GM20431 (cell line): ENCODE results near the gene WFDC12.

ENCODE experiments used
- in situ Hi-C: fragments of 300-500 bp; cut with MseI, MboI; formaldehyde crosslinking; loops from one replicate; pipeline ENCODE4 v1.15.0; 2020; ENCODE audit warnings: low sequenced_read_pairs; ENCODE audit not compliant: unreplicated experiment

Gene WFDC12

DNA sequence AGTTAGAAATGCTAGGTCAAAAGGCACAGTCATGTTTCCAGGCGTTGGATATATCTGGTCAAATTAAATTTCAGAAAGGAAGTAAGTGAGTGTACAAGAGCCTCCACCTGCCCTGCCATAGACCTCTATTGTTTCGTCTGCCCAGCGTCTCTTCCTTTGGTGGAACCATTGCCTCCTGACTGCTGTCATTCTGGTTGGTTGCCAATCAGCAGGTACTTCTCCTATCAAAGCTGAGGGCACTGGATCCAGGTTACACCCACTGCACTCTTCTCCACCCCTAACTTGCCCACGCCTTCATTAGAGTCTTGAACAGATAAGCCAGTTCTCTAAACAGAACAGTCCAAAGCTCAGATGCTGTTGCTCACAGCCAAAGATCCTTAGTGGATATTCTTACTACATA, 6.7 kb downstream of the WFDC12 start:
- in situ Hi-C loops = loop anchor here (25.0 kb wide), 1 partner anchor 170 kb away; no protein-coding TSS in a partner anchor

DNA sequence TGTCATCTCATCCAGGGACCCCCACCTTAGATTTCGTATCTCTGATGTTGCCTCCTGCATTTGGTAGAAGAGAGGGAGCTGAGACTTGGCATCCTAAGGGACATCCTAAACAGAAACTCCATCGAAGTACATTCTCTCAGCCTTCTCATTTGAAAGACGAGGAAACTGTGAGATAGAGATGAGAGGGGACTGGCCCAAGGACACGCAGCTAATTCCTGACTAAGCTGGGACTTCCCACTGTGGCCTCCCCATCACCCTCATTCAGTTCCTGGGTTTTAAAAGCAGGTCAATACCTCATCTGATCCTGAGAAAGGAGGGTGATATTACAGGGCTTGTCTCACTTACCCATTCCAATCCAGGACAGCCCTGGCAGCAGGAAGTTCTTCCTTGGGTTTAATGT, 8.4 kb downstream of the WFDC12 start:
- in situ Hi-C loops = loop anchor here (25.0 kb wide), 1 partner anchor 171 kb away; no protein-coding TSS in a partner anchor

DNA sequence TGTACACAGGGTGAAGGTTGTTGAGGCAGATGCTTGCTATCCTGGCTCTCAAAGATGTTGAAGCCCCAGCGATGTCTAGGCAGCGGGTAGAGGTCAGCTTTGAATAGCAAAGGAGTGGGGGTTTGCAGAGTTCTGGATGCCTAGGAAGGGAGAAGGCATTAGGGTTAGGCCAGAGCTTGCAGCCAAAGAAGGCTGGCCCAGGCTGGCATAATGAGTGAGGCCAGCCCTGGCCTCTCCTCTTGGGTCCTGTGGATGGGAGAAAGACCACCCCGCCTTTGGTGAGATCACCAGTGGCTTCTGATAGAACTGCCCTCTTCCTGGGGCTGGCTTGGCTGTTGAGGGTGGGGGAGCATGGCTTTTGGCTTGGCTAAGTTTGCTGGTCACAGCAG, 8.9 kb downstream of the WFDC12 start:
- in situ Hi-C loops = loop anchor here (25.0 kb wide), 1 partner anchor 172 kb away; no protein-coding TSS in a partner anchor

GRCh38 chr20:45114465-45115385, 9.5 kb downstream of the WFDC12 start, which contains the start of gene WFDC5:
Gene WFDC5, minus strand, starts transcription at chr20:45115174. Its CDS starts 91 bp downstream, at chr20:45115083.
- in situ Hi-C loops = loop anchor here (25.0 kb wide), 1 partner anchor 173 kb away; no protein-coding TSS in a partner anchor

- in situ Hi-C loops = loop anchor here (25.0 kb wide), 1 partner anchor 173 kb away; no protein-coding TSS in a partner anchor
These were observed 10.4 kb downstream of the WFDC12 start for GRCh38 chr20:45113865-45114264.

- in situ Hi-C loops = loop anchor here (25.0 kb wide), 1 partner anchor 175 kb away; no protein-coding TSS in a partner anchor
These were observed 11.5 kb downstream of the WFDC12 start for GRCh38 chr20:45112754-45113153.

DNA sequence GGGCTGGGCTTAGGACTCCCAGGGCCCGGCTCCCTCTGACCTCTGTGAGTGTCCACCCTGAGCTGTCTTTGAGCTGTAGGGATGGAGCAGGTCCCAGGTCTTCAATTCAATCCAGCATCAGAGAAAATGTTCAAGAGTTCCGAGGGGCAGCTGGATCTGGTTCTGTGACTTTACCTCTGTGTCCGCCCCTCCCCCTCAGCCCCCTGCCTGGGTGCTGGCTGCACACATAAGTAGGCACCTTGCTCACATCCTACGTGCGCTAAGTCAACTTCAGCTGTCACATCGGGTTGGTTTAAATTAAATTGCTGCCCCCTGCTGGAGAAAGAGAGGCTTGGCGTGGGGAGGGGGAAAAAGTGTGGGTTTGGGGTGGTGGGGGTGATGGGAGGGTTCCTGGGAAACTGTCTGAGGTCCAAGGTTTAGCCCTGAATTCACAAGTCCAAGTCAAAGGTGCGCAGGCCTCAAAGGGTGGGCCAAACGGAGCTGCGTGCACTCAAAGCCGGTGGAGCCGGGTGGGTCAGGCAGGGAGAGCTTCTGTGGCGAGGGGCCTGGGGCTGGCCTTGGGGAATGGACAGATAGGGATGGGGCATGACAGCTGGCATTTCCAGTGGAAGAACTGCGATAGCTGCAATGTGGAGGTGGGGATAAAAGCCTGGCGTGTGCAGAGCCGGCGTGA, 12.3 kb downstream of the WFDC12 start:
- in situ Hi-C loops = loop anchor here (25.0 kb wide), 1 partner anchor 175 kb away; no protein-coding TSS in a partner anchor

DNA sequence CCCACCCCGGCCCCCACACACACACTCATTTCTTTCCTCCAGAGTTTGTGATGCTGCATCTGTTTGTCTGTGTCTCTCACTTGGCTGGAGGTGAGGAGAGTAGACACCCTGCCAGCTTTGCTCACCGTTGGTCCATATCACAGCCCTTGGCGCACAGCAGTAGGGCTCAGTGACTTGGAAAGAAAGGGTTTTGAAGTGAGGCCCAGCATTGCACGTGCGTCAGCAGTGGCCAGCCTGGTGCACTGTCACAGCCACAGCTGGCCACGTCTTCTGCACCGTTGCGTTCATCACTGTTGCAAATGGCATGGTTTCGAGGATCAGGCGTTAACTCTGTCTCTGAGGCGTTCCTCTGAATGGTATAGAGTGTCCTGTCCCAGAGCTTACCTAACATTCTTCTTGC, 13.0 kb downstream of the WFDC12 start:
- in situ Hi-C loops = loop anchor here (25.0 kb wide), 1 partner anchor 176 kb away; no protein-coding TSS in a partner anchor

DNA sequence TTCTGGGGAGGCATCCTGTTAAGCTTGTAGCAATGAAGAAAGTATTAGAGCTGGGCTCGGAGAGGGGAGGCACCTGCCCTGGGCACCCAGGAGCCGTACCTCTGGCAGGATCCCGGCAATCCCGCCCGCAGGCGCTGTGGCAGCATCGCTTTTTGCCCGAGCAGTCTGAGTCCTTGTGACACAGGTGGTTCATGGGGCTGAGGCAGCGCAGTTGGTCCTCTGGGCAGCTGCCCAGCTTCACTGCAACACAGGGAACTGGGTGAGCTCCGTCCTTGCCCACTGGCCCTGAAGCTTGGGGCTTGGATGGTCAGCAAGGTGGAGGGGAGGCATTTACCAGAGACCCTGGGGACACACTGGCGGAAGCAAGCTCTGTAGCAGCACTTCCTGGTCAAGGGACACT, 14.0 kb downstream of the WFDC12 start:
- in situ Hi-C loops = loop anchor here (25.0 kb wide), 1 partner anchor 177 kb away; no protein-coding TSS in a partner anchor

- in situ Hi-C loops = loop anchor here (25.0 kb wide), 1 partner anchor 178 kb away; no protein-coding TSS in a partner anchor
These were observed 14.6 kb downstream of the WFDC12 start for GRCh38 chr20:45109634-45110033.

DNA sequence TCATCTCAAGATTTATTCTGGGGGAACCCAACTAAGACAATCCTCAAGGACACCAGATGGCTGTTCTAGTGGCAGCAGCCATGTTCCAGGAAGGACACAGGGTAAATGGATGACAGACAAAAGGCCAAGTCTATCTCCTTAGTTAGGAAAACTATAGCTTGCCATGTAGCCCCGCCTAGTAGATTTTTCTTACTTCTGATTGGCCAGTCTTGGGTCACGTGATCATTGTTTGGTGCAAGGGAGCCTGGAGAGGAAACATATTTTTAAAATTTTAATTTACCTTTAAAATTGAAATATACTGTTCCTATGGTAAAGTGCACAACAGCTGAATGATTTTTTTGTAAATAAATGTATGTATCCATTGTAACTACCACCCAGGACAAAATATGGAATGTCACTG, 18.9 kb downstream of the WFDC12 start:
- in situ Hi-C loops = loop anchor here (25.0 kb wide), 1 partner anchor 182 kb away; no protein-coding TSS in a partner anchor

DNA sequence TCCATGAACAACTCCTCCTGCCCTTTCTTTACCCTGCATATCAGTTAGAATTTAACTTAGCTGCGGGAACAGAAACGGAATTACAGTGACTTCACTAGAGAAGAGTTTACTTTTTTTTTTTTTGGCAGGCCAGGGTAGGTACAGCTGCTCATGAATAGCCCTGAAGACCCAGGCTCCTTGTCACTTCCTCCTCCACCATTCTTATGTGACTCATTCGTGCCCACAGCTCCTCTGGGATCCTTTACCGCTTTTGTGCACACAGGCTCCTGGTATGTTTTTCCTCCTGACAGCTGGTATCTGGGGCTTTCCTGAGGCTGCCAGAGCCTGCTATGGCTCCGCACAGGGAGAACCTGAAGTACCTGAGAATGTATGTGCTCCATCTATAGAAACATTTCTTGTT, 19.5 kb downstream of the WFDC12 start:
- in situ Hi-C loops = loop anchor here (25.0 kb wide), 1 partner anchor 183 kb away; no protein-coding TSS in a partner anchor

- in situ Hi-C loops = loop anchor here (25.0 kb wide), 1 partner anchor 184 kb away; no protein-coding TSS in a partner anchor
These were observed 21.2 kb downstream of the WFDC12 start for GRCh38 chr20:45103072-45103471.

DNA sequence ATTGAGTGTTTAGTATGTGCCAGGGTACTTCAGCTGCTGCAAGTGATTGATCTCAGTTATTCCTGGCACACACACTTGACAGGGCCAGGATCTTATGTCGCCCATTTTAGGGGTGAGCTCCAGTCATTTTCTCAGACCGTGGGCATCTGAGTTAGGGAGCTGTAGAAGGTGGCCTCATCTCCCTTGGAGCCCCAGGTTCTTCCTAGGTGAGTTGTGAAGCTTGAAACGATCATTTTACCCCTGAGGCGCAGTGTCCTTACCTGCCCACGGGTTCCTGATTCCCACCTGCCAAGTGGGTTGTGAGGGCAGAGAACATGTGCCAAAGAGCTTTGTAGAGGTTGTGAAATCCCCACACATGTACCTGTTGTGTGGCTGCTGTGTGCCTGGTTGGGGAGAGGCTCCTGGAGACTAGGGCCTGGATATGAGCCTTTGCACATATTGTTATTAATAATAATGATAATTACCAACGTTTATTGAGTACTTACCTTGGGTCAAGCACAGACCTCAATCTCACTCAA, 22.9 kb downstream of the WFDC12 start:
- in situ Hi-C loops = loop anchor here (25.0 kb wide), 1 partner anchor 186 kb away; no protein-coding TSS in a partner anchor

DNA sequence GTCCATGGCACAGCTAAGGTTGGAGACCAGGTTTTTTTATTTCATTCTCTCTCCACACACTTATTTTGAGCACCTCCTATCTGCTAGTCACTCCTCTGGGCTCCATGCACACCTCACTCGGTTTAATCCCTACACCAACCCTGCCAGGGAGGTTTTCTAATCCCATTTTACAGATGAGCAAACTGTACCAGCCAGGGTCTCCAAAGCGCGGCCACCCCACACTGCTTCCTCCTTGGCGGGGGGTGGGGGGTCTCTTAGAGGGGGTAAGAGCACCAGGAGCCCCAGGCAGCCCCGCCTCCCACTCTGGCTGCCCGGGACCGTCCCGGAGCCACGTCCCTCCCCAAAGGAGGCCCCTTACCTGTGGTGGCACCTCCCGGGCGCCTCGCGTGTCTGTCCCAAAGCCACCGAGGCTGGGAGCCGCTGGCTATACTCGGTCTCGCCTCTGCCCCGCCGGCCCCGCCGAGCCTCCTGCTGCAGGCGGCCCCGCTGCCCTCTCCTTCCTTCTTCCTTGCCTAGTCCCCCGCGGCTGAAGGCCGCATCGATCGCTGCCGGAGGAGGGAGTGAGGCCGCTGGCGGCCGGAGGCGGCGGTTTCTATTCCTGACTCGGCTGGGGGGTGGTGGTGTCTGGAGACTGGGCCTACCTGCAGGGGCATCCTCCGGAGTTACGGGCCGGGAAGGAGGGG, 23.6 kb downstream of the WFDC12 start, which contains the start of gene KCNS1:
Gene KCNS1, minus strand, starts transcription at position 565 of the 683 bp plus-strand sequence. CDS start 1,891 bp downstream, outside the sequence.
- in situ Hi-C loops = loop anchor here (25.0 kb wide), 1 partner anchor 187 kb away; no protein-coding TSS in a partner anchor

DNA sequence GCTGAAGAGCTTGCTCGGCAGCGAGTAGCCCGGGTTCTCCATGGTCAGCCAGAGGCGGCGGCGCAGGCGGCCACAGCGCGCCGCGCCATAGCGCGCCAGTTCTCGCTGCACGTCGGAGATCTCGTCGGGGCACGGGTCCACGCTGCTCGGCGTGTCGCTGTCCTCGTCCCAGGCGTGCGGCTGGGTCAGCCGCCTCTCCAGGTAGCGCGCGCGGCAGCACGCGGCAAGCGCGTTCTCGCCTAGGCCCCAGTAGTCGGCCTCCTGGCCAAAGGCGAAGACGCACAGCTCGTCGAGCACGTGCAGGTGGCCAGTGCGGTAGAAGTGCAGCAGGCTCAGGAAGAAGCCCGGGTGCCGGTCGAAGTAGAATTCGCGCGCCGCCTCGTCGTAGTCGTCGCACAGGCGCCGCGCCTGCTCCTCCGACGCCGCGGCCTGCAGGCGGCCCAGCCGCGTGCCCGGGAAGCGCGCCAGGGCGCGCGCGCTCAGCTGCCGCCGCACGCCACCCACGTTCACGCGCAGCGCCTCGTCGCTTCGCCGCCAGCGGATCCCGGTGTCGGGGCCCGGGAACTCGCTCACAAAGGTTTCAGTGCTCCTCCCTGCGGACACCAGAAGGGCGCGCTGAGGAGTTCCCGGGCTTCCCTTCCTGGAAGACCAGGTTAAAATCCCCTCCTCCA, 26.0 kb downstream of the WFDC12 start:
- in situ Hi-C loops = no loop called here

- in situ Hi-C loops = no loop called here
These were observed 26.7 kb downstream of the WFDC12 start for GRCh38 chr20:45097485-45098102.

DNA sequence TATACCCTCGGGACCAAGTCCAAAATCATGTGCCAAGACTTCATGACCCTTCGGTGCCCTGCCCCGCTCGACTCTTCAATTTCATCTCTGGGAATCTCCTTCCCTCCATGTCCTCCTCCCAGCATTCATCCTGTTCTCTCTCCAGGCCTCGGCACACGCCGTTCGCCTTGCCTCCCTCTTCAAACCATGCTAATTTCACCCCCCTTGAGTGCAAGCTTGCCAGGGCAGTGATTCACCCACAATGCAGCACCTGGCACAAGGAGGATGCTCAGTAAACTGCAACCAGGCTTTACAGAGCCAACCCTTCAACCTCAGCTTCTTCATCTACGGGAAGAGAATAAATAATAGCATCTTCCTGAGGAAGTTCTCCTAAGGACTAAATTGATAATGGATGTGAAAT, 27.5 kb downstream of the WFDC12 start:
- in situ Hi-C loops = no loop called here
